GM12865 (cell line): Measurements from ENCODE around the gene NPC2.

ENCODE experiments used
- DNase-seq: peaks from one replicate; pipeline ENCODE4 v3.0.0; 2010; ENCODE audit warnings: low read depth
- H3K4me3 ChIP-seq: 2 replicates; pipeline ENCODE4 v1.5.1; 2011; ENCODE audit warnings: mild to moderate bottlenecking, low read depth, low read length, control low read depth
- TF ChIP-seq, protein P1 (sequence below): IDR thresholded peaks from 2 replicates; pipeline ENCODE4 v1.5.1; 2011; ENCODE audit warnings: low read length, control low read depth, low read depth, inconsistent platforms; ENCODE audit not compliant: insufficient read depth; ENCODE audit errors: missing control alignments

NPC2 gene

DNA sequence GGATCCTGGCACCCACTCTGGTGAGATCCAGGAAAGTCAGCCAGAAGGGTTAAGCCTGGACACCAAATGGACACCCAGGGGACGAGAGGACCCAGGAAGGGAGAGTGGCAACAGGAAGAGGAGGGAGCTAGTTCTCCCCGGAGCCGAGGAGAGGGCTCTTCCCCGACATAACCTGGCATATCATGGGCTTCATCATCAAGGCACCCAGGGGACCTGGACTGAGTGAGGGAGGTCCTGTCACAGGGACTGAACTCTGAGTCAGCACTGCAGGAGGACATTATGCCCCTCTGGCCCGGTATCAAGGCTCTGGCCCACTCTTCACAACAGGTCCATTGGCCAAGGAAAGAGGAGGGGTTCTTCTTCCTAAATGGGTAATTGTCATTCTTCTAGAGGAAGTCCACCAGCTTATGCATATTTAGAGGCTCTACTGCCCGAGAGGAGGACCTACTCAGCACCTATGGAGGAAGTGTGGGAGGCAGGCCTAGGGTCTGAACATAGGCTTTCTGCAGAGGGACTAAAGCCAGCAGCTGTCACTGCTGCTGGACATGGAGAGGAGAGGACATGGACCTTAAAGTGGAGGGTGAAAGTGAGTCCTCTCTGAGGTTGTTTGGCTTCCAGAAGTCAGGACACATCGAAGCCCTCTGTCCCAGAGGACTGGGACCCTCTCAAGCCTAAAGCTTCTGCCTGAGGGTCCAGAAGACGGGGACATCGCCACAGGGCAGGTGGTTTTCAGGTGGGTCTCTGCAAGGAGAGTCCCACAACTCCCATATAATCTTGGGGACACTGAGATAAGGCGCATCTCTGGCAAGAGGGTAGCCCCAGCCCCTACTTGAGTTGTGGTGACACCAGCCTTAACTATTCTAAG, 19.1 kb upstream of the NPC2 start:
- no peak overlapping the region for H3K4me3 ChIP-seq
- TF ChIP-seq, protein P1, sequence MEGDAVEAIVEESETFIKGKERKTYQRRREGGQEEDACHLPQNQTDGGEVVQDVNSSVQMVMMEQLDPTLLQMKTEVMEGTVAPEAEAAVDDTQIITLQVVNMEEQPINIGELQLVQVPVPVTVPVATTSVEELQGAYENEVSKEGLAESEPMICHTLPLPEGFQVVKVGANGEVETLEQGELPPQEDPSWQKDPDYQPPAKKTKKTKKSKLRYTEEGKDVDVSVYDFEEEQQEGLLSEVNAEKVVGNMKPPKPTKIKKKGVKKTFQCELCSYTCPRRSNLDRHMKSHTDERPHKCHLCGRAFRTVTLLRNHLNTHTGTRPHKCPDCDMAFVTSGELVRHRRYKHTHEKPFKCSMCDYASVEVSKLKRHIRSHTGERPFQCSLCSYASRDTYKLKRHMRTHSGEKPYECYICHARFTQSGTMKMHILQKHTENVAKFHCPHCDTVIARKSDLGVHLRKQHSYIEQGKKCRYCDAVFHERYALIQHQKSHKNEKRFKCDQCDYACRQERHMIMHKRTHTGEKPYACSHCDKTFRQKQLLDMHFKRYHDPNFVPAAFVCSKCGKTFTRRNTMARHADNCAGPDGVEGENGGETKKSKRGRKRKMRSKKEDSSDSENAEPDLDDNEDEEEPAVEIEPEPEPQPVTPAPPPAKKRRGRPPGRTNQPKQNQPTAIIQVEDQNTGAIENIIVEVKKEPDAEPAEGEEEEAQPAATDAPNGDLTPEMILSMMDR, result no peak
- no peak for DNase-seq

DNA sequence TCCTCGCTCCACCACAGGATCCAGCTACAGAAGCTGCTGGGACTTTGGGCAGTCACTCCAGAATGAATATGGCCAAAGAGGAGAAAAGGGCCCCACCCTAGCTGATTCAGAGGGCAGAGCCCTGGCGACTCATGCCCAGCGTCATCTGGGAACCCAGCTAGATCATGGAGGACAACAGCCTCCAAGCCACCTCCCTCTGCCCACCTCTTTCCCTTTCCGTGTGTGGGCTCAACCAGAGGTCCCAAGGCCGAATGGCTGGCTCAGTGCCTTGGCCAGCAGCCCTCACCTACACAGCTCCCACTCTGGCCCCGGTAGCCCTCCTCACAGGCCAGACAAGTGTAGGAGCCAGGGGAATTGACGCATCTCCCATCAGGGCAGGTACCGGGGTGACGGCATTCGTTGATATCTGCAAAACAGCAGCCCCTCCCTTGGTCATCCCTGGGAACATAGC, 17.9 kb upstream of the NPC2 start:
- H3K4me3 ChIP-seq, result no peak overlapping the region

DNA sequence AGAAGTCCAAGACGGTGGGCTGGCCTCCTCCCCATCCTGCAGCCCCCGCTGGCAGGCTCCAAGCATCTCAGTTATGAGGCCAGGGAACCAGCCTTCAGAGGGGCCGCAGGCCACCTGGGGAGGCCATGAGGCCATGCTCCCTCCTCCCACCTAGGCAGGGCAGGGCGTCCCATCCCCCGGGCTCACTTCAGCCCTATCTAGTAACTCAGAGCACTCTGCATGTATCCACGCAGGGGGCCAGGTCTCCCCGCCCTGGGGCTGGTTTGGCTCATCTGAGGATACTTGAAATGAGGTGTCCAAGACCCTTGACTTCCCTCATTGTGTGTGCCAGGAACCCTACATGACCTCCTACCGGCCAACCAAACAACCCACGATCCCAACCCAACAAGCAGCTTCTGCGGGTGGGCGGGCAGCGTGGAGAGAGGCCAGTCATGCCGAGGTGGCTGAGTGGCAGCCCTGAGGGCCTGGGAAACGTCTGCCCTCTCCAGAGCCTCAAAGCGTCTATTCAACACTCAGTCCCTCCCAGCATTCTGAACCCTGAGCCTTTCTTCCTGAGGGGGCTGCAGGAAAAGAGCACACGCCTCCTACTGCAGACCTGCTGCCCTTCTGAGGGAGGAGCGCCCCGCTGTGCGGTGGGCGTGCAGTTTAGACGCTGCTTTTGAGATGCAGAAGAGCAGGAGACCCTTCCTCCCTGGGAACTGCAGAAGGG, 17.3 kb upstream of the NPC2 start:
- TF ChIP-seq, protein P1, result no peak
- no peak for DNase-seq
- H3K4me3 ChIP-seq, result no peak overlapping the region

More for the DNA sequence above, 17.9 kb upstream of the NPC2 start:
- DNase-seq, result no peak
- TF ChIP-seq, protein P1, result no peak

DNA sequence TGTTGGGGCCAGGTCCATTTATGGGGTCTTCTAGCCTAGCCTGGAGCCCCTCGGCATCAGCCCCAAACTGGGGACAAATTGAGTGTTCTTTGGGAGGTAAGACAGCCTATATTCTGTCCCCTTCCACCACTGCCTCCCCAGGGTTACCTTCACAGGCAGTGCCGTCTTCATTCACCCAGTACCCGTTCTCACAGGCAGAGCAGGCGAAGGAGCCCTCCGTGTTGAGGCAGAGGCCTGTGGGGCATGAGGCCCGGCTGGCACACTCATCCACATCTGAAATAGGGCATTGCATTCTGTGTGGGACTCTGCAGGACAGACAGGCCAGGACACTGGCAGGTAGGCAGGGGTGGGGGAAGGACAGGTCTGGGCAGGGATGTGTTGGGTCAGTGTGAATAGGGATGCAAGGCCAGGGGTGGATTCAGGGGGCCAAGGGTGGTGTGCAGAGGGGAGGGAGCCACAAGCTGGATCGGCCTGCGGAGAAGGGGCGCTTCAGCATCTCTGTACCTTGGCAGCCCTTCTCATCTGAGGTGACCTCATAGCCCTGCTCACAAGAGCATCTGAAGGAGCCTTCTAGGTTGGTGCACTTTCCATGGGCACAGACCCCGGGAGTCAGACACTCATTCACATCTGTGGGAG, 16.6 kb upstream of the NPC2 start:
- TF ChIP-seq, protein P1, result no peak
- H3K4me3 ChIP-seq, result no peak overlapping the region
- no peak for DNase-seq

DNA sequence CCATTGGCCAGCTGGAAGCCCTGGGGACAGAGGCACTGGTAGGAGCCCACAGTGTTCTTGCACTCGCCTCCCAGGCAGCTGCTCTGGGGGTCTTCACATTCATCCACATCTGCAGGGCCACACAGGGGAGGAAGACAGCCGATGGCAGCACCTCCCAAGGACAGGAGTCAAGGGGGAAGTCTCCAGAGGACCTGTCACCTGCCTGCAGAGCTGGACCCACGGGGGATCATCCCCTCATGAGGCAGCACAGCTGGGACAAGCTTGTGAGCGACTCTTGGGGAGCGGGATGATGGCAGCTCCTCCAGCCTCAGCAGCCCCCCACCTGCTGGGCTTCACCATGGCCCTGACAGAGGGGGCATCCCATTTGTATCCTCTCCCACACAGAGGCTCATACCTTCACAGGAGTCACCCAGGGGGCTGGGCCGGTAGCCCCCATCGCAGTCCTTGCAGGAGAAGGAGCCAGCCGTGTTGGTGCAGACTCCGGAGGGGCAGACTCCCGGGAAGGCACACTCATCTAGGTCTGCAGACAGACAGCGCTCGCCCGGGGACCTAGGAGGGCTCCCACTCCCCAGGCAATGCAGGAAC, 15.8 kb upstream of the NPC2 start:
- TF ChIP-seq, protein P1, result no peak
- DNase-seq, result no peak
- H3K4me3 ChIP-seq, result no peak overlapping the region

DNA sequence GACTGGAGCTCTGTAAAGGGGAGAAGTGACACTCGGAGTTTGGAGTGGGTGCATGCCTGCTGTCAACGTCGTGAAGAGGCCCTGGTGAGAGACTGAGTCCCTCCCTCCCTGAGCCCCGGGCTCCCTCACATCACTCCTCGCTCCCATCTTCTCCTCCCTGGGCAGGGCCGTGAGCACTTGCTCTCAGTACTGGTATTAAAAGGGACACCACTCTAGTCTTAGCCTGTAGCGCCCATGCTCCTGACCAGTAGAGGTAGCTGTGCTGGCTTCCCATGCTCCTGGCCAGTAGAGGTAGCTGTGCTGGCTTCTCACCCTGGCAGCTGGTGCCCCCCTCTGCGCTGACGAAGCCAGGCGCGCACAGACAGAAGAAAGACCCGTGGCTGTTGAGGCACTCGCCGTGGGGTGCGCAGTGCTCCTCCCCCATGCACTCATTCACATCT, 15.2 kb upstream of the NPC2 start:
- H3K4me3 ChIP-seq, result no peak overlapping the region
- TF ChIP-seq, protein P1, result no peak
- DNase-seq, result no peak
